ENCODE measurements around the gene RTP2. TPM values are rescaled to one million over a fixed set of nuclear protein-coding genes. Genes with fewer than 3 reads are reported as not detected.

Gene RTP2
- 0.35 TPM in 1 of 2 replicates, not detected in the other for total RNA-seq

DNA sequence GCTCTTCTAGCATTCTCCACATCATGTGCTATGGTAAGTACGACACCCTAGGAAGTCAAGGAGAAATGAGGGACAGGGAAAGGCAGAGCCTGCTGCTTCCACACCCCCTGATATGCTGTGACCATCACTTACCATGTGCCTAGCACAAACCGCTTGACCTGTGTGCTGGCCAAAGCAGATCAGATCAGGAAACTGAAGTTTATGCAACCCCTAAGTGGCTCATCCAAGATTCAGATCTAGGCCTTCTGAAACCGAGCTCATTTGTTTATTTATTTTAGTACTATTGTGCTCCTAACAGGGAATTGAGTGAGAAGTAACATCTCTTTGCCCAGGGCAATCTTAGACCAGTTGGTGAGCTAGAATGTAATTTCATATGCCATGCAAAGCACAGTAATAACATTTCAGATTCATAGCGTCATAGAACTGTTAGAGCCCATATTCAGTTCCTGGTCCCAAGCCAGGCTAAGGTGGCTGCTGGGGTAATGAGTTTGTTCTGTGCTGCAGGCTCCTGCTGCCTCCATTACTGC, at the start of gene RTP2:
RTP2 (minus strand) TSS at position 51 of the 527 bp plus-strand sequence. CDS start 429 bp downstream, outside the sequence.
- DNase-seq (ENCODE audit: low read depth): no peak

DNA sequence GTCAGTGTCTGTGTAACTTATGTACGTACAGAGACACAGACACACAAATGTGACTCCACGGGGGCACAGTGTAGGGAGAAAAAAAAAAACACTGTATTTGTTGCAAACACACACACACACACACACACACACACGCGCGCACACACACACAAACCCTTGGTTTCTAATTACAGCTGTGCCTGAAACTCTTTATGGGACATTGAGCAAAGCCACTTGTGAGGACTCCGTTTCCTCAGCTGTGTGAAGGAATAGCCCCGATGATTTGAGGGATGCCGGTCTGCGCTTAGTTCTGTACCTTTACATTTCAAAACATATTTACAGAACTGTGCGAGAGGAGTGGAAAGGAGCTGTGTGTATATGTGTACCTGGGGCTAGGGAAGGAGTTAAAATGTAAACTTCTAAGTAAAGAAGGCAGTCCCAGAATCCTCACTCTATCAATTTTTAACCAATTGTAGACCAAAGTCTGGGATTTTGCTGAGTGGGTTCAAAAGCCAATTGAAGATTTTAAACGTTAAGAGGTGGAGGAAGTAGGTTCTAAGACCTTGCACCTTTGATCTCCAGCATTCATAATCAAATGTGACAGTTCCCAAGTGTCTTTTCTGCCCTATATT, 48.3 kb upstream of the RTP2 start:
- DNase-seq (ENCODE audit: low read depth): peak; percentile 68

- DNase-seq (ENCODE audit: low read depth): peak; percentile 91
Observed at GRCh38 chr3:187750006-187750512, 47.7 kb upstream of the RTP2 start.

DNA sequence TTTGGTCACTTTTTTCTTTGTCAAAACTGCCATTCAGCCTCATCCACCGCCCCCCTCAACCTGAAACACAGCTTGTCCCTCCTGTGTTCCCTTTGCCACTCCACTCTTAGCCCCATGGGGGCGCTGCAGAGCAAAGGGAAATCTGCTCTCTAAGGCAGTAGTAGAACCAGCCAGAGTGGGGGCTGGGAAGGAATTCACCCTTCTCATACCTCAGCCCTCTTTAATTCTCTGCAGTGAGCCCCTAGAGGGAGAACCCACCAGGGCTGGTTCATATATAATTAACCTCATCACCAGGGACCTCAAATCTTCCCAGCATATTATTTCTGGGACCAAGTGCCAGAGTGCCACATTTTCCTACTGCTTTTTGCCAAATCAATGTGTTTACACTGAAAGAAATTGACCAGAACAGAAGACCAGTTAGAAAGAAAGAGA, 45.7 kb upstream of the RTP2 start:
- peak; percentile 81 for DNase-seq (ENCODE audit: low read depth)

DNA sequence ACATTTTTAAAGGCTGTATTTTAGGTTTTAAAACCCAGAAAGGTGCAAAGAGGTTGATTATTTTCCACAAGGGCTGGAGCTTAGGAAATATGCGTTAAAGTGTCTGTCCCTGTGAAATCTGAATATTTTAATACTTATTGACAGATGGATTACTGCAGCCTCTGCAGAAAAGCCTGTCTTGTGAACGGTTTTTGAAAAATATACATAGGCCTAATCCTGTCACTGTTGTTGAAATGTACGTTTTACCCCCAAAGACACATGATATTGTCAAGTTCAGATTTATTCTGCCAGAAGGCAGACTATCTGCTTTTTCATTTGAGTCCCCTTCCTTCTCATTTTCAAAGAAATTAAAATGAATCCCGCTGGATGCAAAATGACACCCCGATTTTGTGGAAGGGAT, 45.1 kb upstream of the RTP2 start:
- DNase-seq (ENCODE audit: low read depth): no peak

DNA sequence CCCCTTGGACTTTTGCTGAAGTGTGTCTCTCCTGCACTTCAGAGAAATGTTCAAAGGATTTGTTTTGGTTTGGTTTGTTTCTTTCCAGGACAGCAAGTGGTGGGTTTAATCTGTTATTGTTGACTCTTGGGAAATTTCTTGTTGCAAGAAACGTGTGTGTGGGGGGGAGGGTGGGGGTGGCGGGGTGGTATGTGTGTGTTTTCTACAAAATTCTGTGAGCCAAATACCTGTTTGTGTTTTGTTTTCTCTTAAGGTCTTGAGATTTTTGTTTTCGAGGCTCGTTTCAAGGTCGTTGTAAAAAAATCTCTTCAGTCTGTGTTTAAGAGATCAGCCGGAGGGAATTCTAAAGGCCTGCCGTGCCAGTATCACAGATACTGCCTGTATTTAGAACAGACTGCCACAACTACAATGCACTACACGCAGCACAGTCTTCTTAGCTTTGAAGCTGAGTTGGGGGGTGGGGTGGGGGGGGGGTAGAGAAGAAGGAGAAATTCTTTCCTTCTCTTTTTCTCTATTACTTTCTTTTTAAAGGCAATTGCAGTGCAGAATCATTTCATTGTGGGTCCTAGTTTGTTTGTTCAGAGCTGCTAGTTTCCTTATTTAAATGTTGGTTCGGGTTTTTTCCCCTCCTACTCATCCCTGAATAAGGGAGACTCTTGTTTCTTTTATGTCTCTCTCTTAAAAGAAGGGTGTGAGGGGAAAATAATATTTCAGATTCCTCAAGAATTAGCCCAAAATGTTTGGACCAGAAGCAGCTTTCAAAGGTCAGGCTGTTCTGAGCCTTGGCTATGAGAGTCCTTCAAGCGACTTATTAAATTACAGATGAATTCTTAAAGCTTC, 44.3 kb upstream of the RTP2 start:
- DNase-seq (ENCODE audit: low read depth): peak; percentile 58

GRCh38 chr3:187746059-187746441, 43.7 kb upstream of the RTP2 start:
- DNase-seq (ENCODE audit: low read depth): no peak

DNA sequence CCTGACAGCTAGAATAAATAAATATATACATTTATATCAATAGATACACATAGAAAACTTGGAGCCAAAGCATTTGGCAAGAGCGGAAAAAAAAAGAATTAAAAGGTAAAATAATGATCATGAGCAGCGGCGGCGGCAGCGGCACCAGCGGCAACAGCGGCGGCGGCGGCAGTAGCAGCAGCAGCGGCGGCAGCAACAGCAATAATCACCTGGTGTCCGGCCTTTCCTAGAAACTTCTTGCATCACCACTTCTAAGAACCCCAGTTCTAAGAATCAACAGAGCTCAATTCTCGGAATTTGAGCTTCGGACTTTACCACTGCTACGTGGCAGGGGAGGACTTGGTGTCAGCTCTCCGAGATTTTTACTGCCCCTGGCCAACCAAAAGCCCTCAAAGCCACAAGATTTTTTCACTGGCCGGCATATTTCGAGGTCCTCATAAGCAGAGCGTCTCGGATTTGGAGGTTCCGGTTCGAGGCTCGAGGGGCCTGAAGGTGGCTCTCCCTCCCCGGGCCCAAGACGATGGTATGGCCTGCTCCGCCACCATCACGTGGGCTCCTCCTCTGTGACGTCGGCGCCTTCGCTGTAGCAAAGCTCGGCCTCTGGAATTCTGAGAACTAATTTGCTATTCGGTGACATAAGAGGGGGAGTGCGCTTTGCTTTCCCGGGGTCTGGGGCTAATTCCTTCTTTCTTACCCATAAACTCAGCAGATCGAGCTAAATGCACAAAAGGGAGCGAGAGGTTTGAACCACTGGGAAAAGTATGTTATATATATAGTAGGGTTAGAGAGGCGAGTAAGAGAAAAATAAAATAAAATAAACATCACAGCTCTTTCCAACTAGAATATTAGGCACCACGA, 43.1 kb upstream of the RTP2 start, which contains the start of gene BCL6:
BCL6 (minus strand) TSS at position 268 of the 858 bp plus-strand sequence. CDS start 11,775 bp downstream, outside the sequence.
- DNase-seq (ENCODE audit: low read depth): peak; percentile 97

DNA sequence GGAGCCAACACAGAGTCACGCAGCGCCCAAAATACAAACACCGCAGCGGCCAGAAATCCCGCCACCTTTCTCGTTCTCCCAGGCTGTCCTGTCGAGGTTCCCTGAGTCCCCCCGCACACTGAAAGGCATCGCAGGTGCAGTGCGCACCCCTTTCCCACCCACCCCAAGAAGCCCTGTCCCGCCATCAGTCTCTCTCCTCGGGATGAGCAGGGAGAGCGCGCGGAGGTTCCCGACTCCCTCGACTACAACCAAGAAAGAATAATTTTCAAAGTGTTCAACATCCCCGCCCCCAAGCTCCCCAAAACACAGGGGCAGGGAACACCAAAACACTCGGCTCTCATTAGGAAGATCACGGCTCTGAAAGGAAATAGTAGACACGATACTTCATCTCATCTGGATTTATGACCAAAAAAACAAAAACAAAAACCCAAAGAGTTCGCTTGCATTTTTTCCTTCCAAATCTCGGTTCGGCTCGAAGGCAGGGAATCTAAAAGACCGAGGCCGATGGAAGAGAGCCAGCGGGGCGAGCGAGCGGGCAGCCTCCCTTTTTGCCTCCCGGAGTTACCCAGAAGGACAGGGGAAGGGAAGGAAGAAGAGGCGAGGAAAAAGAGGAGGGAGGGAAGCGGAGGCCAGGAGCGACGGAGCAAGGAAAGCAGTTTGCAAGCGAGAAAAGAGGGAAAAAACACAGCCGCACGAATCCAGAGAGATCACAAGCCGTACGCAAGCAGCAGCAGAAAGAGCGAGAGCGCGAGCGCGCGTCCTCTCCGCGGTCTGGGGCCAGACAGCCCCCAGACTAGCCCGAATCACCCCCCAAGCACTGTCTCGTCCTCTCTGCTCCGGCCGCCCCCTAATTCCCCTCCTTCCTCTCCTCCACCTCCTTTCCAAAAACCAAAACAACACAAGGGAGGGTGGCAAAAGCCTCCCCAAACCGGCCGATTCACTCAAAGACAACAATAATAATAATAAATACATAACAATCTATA, 42.1 kb upstream of the RTP2 start:
- DNase-seq (ENCODE audit: low read depth): no peak

DNA sequence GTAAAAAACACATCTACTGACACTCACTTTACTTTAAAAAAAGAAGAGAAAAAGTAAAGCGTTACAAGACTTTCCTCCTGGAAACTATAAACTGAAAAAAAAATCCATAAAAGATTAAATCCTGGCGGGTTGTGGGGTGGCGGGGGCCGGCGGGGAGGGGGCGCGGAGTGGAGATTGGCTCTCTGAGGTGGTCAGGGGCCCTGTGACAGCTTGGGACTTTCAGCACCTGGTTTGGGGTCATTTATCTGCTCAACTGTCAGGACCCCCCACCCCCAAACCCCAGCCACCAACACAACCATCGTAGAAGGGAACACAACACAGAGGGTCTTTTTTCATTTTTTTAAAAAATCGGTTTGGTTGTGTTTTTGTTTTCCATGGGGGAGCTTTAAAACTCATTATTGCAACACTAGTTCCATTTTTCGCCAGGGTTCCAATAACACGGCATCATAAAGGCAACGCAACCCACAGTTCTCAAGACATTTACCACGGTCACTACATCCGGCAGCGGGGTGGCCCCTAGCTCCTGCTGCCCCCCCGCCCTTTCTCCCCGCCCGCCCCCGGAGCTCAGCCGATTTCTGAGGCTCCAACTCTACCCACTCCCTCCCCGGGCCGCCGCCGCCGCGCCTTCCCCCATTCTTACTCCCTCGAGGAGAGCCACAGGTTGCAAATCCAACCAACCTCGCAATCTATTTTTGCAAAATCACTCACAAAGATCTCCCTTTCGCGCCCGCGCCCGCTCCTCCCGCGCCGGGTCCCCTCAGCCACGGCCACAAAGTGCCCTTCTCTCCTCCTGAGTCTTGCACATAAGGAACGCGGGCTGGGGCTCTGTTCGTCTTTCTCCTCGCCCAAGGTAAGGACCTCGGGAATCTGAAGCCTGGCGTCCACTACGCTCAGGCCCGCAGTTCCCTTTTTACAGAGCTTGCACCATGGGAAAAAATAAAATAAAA, 41.1 kb upstream of the RTP2 start:
- no peak for DNase-seq (ENCODE audit: low read depth)

DNA sequence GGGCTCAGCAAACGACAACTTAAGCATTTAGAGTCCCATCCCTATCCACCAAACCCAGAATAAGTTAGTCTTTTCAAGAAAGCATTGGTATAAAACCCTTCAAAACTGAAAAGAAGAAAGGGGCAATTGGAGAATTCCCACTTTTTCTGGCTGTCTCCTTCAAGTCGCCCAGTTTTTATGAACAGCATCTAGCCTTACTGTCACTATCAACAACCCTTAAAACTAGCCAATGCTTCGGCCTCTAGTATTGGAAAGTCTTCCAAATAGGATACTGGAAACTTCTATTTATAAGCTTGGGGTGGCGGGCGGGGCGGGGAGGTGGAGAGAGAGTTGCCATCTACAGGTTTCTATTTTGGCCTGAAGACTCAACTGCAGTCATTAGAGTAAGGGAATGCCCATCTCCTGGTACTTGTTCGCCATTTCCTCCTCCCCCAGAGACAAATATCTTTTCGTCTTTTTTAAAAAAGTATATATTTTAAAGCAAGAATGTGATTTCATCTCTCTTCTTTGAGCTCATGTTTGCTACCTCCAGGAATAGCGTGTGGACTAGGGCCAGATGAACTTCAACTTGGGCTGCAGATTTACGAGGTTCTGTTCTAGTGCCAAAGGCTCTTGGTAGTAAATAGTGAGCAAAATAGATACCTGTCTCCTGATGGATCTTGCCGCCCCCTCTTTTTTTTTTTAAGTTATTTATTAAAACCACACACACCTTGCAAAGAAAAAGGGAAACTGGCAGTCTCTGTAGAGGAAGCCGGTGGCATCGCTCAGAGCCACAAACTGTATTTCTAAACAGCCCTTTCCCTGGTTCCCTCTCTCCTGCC, 40.2 kb upstream of the RTP2 start:
- DNase-seq (ENCODE audit: low read depth): no peak

- peak; percentile 85 for DNase-seq (ENCODE audit: low read depth)
Observed at GRCh38 chr3:187741403-187742350, 39.3 kb upstream of the RTP2 start.

DNA sequence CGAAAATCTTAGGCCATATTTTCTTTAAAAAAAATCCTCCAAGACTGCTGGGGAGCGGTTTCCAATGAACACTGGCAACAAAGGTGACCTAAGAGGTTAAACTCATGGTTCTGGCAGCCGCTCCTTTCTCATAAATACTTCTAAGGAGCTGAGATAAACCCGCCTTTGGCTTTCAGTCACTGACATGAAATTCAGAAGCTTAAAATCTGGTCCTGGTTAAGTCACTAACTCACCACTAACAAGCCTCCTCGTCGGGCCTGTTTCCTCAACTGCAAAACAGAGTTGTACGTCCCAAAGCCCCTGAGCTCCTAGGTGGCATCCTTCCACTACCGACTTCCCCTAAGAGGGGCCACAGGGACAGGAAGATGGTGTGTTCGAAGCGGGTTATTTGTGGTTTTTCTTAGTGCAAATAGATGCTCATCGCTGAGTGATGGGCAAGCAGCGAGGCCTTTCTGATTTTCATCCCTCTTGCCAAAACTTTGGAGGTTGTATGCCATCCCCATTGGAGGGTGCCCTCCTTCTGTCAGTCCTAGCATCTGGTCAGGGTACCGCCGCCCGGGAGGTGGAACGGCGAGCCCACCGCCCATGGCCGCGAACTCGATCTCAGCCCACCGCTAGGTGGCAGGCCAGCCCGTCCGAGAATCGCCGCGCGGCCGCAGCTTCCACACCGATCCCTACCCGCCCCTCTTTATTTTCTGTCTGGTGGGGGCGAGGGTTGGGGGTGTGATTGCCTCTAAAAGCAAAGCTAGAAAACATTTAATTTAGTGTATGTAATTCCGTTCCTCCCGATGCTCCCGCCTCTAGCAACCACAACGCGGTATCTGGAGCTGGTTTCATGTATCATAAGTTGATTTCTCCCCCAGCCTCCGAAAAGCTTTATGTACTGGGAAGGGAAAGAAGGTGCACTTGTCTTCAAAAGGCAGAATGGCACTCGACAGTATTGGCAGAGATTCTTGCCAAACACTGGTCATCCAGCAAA, 38.4 kb upstream of the RTP2 start:
- peak; percentile 55 for DNase-seq (ENCODE audit: low read depth)

GRCh38 chr3:187739561-187740332, 37.4 kb upstream of the RTP2 start:
- peak; percentile 80 for DNase-seq (ENCODE audit: low read depth)

DNA sequence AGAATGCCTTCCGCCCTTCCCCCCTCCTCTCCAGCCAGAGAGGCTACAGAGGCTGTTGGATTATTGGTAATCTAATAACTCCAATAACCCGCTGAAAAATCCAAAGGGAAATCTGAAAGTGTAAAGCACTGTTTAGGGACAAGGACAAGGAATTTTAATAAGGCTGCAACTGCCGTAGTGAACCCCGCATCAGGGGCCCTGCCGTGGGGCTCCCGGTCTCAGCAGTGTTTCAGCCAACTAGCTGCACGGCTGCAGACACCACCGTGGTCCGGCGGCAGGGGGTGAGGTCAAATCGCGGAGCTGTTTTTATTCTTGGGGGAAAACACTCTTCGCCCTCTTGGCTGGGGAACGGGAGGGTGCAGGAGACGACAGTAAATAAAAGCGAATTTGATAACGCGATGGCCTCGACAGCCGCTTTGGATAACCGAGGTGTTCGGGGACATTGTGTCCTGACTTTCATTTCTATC, 36.8 kb upstream of the RTP2 start:
- DNase-seq (ENCODE audit: low read depth): no peak

Measured in renal cortical epithelial cell (primary cell).